Vein endothelial cell (primary cell): ENCODE data around the gene DDX24. TPM values are rescaled to one million over a fixed set of nuclear protein-coding genes. Genes with fewer than 3 reads are reported as not detected.

Experiments used
- total RNA-seq: library from RNA; depleted of rRNA; stranded (reverse); fragments of >200 nt; gene quantifications from 2 replicates; pipeline ENCODE4 v1.2.3, GENCODE V29; 2012

The DDX24 gene, protein sequence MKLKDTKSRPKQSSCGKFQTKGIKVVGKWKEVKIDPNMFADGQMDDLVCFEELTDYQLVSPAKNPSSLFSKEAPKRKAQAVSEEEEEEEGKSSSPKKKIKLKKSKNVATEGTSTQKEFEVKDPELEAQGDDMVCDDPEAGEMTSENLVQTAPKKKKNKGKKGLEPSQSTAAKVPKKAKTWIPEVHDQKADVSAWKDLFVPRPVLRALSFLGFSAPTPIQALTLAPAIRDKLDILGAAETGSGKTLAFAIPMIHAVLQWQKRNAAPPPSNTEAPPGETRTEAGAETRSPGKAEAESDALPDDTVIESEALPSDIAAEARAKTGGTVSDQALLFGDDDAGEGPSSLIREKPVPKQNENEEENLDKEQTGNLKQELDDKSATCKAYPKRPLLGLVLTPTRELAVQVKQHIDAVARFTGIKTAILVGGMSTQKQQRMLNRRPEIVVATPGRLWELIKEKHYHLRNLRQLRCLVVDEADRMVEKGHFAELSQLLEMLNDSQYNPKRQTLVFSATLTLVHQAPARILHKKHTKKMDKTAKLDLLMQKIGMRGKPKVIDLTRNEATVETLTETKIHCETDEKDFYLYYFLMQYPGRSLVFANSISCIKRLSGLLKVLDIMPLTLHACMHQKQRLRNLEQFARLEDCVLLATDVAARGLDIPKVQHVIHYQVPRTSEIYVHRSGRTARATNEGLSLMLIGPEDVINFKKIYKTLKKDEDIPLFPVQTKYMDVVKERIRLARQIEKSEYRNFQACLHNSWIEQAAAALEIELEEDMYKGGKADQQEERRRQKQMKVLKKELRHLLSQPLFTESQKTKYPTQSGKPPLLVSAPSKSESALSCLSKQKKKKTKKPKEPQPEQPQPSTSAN
- total RNA-seq: 118 and 122 TPM in 2 replicates

GRCh38 chr14:94080621-94081385, at the start of gene DDX24, which contains the start of gene IFI27L1:
DDX24 (minus strand) TSS chr14:94081202; CDS start chr14:94079742, 1,460 bp downstream.
IFI27L1 (plus strand) TSS chr14:94081310; CDS start chr14:94096938, 15,628 bp downstream.

GRCh38 chr14:94129111-94129757, 48.2 kb upstream of the DDX24 start, which contains the start of gene IFI27L2:
IFI27L2 (minus strand) TSS chr14:94129604; CDS start chr14:94129564, 40 bp downstream.

GRCh38 chr14:94110552-94111181, 29.7 kb upstream of the DDX24 start, which contains the start of gene IFI27:
IFI27 (plus strand) TSS chr14:94110736.

GRCh38 chr14:94026173-94026888, 54.7 kb downstream of the DDX24 start, which contains the start of gene OTUB2:
OTUB2 (plus strand) TSS chr14:94026340; CDS start chr14:94026538, 198 bp downstream.

Other genes starting within 250 kb of the DDX24 start
- not detected in 2 replicates for gene FAM181A, start 153.9 kb downstream of the DDX24 start, total RNA-seq
- not detected in 2 replicates for gene ASB2, start 104.6 kb downstream of the DDX24 start, total RNA-seq
- not detected in 2 replicates for gene CCDC197, start 83.9 kb downstream of the DDX24 start, total RNA-seq
- 1.6 and 2.3 TPM in 2 replicates for gene OTUB2, start 54.9 kb downstream of the DDX24 start, total RNA-seq
- gene IFI27L1, start 108 bp upstream of the DDX24 start, total RNA-seq: 6.0 and 10.5 TPM in 2 replicates
- gene IFI27, start 29.5 kb upstream of the DDX24 start, total RNA-seq: 22.2 and 28.8 TPM in 2 replicates
- gene IFI27L2, start 48.4 kb upstream of the DDX24 start, total RNA-seq: 11.8 and 13.4 TPM in 2 replicates
- gene PPP4R4, start 93.1 kb upstream of the DDX24 start, total RNA-seq: not detected in 2 replicates
- gene SERPINA10, start 212.1 kb upstream of the DDX24 start, total RNA-seq: not detected in 2 replicates
- not detected in 2 replicates for gene SERPINA6, start 242.1 kb upstream of the DDX24 start, total RNA-seq